Stimulated activated CD4-positive, alpha-beta T cell treated with anti-CD3 and anti-CD28 coated beads, Interleukin-1b, Interleukin-23, amount 100 ng/mL, for 4 hours (primary cell): ENCODE measurements around the gene EMC7.
A peak's percentile ranks its signal among the peaks of the same experiment; 100 is the strongest.

ENCODE experiments used
- DNase-seq, 2 donors: peaks; one replicate each; pipeline ENCODE4 v3.0.0-alpha.2; 2020; ENCODE audit warnings: low read depth in 2 of 2

The EMC7 gene

DNA sequence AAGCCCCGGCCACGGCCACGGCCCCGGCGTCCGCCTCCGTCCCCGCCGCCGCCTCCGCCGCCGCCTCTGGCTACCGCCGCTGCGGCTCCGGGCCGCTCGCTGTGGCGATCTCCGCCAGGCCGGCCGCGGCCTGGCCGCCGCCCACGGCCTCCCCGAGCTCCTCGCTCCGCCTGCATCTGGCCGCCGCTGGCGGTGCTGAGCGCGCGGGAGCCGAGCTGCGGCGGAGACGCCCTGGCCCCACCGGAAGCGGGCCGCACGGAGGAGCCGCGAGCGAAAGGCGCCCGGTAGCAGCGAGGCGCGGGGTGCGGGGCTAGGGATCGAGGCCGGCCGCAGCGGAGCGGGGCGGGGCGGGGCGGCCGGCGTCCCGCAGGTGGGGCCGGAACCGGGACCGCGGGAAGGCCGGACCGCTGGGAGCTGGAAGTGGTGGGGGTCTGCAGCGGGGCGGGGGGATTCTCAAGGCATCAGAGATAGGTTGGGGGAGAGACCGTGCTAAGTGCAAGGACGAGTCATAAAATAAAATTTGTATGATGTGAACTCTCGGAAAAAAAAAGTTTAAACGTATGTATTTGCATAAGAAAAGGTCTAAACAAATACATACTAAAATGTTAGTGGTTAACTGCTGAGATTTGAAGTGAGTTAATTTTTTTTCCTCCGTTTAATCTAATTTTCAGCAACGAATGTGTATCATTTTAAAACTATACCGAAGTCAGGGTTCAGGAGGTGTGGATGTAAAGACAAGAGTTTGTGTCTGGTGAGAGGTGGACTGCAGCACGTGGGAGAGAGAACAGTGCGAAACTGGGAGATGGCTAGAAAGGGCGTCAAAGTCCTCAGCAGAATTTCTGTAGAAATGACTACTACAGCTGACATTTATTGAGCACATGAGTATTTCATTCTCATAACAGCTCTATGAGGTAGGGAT lies 62.5 kb downstream of the EMC7 start, which contains the start of gene AVEN:
TSS of gene AVEN (minus strand) at position 334 of the 919 bp plus-strand sequence. CDS start at position 176, 158 bp downstream.
- peak; percentile 30 to 55 for DNase-seq

DNA sequence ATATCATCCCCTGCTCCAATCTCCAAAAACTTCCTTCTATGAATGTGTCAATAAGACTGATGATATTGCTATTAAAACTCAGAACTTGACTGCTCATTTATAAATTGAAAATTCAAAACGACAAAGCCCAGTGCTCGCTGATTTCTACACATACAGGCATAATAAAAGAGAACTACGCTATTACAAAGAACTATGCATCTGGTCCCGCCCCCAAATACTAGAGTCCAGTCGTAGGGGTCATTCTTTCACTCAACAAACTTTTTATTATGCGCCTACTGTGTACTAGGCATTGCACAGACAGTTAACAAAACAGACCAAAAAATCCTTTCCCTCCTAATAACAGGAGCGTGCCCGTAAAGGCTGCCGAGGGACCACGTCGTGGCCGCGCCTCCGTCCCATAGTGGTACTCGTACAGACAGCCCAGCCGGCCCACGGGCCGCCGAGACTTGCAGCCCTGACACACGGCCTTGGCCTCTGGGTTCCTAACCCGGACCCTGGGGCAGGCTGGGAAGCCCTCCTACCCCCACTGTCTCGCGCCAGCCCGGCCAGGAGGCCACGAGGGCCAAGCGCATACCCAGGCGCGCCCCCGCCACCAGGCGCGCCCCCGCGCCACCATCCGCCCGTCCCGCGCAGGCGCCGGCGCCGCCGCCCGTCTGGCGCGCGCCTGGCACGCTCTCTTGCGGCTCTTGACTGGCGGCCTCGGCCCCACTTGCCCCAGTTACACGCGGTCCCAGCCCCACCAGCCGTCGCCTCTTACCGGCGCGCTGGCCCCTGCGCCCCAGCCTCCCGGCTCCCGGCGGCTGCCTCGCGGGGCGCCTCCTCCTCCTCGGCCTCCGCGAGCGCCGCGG lies 63.4 kb downstream of the EMC7 start:
- peak; percentile 67 to 71 for DNase-seq
